Gastroesophageal sphincter (tissue), 3 donors: ENCODE data around the gene GLRA1.

Experiments used
- EP300 ChIP-seq: sonication (generic); formaldehyde crosslinking; IDR thresholded peaks from one replicate; pipeline ENCODE4 v1.6.1; 2017; ENCODE audit warnings: antibody characterized with exemption, mild to moderate bottlenecking
- POLR2A ChIP-seq, 2 donors: fragments of 450-650 bp; IDR thresholded peaks; one replicate each; pipeline ENCODE4 v1.6.1; 2017; ENCODE audit warnings: antibody characterized with exemption in 2 of 2, mild to moderate bottlenecking in 2 of 2, moderate library complexity in 1 of 2
- POLR2AphosphoS5 ChIP-seq: sonication (generic); formaldehyde crosslinking; IDR thresholded peaks from one replicate; pipeline ENCODE4 v1.6.1; 2017; ENCODE audit warnings: antibody characterized with exemption
- TF ChIP-seq, protein P1 (sequence below), 4 experiments: fragments of 200-600 bp in 2 of 4; fragments of 450-650 bp in 2 of 4; sonication (generic) in 1 of 4; IDR thresholded peaks; one replicate each; pipeline ENCODE4 v1.5.1; 2017 to 2019; ENCODE audit warnings: antibody characterized with exemption in 4 of 4, mild to moderate bottlenecking in 2 of 4, moderate library complexity in 2 of 4

- no peak for TF ChIP-seq POLR2AphosphoS5
- TF ChIP-seq, protein P1, sequence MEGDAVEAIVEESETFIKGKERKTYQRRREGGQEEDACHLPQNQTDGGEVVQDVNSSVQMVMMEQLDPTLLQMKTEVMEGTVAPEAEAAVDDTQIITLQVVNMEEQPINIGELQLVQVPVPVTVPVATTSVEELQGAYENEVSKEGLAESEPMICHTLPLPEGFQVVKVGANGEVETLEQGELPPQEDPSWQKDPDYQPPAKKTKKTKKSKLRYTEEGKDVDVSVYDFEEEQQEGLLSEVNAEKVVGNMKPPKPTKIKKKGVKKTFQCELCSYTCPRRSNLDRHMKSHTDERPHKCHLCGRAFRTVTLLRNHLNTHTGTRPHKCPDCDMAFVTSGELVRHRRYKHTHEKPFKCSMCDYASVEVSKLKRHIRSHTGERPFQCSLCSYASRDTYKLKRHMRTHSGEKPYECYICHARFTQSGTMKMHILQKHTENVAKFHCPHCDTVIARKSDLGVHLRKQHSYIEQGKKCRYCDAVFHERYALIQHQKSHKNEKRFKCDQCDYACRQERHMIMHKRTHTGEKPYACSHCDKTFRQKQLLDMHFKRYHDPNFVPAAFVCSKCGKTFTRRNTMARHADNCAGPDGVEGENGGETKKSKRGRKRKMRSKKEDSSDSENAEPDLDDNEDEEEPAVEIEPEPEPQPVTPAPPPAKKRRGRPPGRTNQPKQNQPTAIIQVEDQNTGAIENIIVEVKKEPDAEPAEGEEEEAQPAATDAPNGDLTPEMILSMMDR (IDR thresholded peaks at IDR 0.05) = no peak
- no peak for TF ChIP-seq POLR2A (IDR thresholded peaks at IDR 0.05)
- no peak for TF ChIP-seq EP300
These were observed 29.6 kb upstream of the GLRA1 start for GRCh38 chr5:151954255-151954654.
